SH-SY5Y (cell line): ENCODE measurements around the gene DMPK.

Experiments used
- GATA2 ChIP-seq: IDR thresholded peaks from 2 replicates; pipeline ENCODE4 v1.6.1; 2011; ENCODE audit warnings: mild to moderate bottlenecking, low read depth, low read length
- GATA3 ChIP-seq: IDR thresholded peaks from 2 replicates; pipeline ENCODE4 v1.6.1; 2011; ENCODE audit warnings: low read depth, mild to moderate bottlenecking, low read length, moderate library complexity

DNA sequence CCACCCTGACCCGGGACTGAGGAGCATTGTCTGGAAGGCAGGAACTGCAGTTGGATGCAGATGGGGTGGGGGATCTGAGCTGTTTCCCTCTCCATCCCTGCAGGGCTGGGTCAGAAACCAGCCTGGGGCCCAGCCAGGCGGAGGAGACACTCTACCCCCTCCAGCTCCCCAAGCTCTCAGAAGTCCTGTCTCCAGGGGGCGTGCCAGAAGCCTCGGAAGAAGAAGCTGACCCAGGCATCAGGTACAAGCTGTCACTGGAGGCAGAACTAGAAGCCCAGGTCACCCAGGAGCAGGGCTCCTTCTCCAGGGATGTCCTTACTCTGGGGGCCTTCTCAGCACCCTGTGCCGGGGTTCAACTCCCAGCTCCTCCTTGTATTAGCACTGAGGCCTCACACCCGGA, 28.7 kb downstream of the DMPK start:
- no peak for TF ChIP-seq GATA2
- no peak for TF ChIP-seq GATA3
